SU-DHL-6 (cell line): ENCODE measurements around the gene TMEM120A.

Experiments used
- H2AFZ ChIP-seq: fragments of 200-600 bp; sonication (generic); 2 replicates; pipeline ENCODE4 v1.6.1; 2014; ENCODE audit warnings: low read depth, mild to moderate bottlenecking, moderate library complexity, mixed read lengths, antibody characterized with exemption, low read length; ENCODE audit not compliant: severe bottlenecking
- H3F3A ChIP-seq: fragments of 200-600 bp; shearing (Covaris generic); 2 replicates; pipeline ENCODE4 v1.6.0; 2016; ENCODE audit warnings: antibody characterized with exemption, mild to moderate bottlenecking; ENCODE audit not compliant: insufficient read depth
- H3K27ac ChIP-seq: fragments of 200-600 bp; sonication (generic); 2 replicates; pipeline ENCODE4 v1.5.1; 2016; ENCODE audit warnings: low read depth, mild to moderate bottlenecking, low read length, moderate library complexity, mixed read lengths
- H3K27me3 ChIP-seq: fragments of 200-600 bp; sonication (generic), shearing (Covaris generic); 2 replicates; pipeline ENCODE4 v1.6.0; 2014; ENCODE audit warnings: mild to moderate bottlenecking, low read length
- H3K36me3 ChIP-seq: fragments of 200-600 bp; sonication (generic); 2 replicates; pipeline ENCODE4 v1.6.1; 2014; ENCODE audit warnings: mild to moderate bottlenecking, low read length, mixed read lengths
- H3K4me2 ChIP-seq: fragments of 300-600, 200-600 bp; shearing (Covaris generic), sonication (generic); 2 replicates; pipeline ENCODE4 v1.6.0; 2014; ENCODE audit warnings: low read length, low read depth, mild to moderate bottlenecking; ENCODE audit not compliant: poor library complexity, severe bottlenecking
- H3K4me3 ChIP-seq: fragments of 200-600 bp; sonication (generic); 2 replicates; pipeline ENCODE4 v1.5.1; 2014; ENCODE audit warnings: antibody characterized with exemption, low read length, mild to moderate bottlenecking, mixed read lengths; ENCODE audit not compliant: insufficient read depth, poor library complexity, severe bottlenecking
- H3K79me2 ChIP-seq: fragments of 200-600 bp; sonication (generic); 2 replicates; pipeline ENCODE4 v1.6.1; 2014; ENCODE audit warnings: mild to moderate bottlenecking, low read length, moderate library complexity; ENCODE audit not compliant: insufficient read depth
- H3K9ac ChIP-seq: fragments of 200-600 bp; sonication (generic); 2 replicates; pipeline ENCODE4 v1.7.0; 2014; ENCODE audit warnings: mild to moderate bottlenecking, low read length
- H3K9me2 ChIP-seq: fragments of 200-600 bp; sonication (generic); replicated peaks from 2 replicates; pipeline ENCODE4 v1.6.1; 2014; ENCODE audit warnings: low read length; ENCODE audit not compliant: insufficient read depth
- H3K9me3 ChIP-seq: fragments of 200-600 bp; sonication (generic); 2 replicates; pipeline ENCODE4 v1.6.1; 2014; ENCODE audit warnings: low read length, mixed read lengths; ENCODE audit not compliant: insufficient read depth
- H4K20me1 ChIP-seq: fragments of 200-600 bp; sonication (generic); 2 replicates; pipeline ENCODE4 v1.6.1; 2014; ENCODE audit warnings: low read depth, mild to moderate bottlenecking, antibody characterized with exemption, low read length, moderate library complexity, mixed read lengths
- EZH2phosphoT487 ChIP-seq: fragments of 200-600 bp; sonication (generic), shearing (Covaris generic); conservative IDR thresholded peaks from 2 replicates; pipeline ENCODE4 v1.6.1; 2018; ENCODE audit warnings: mild to moderate bottlenecking, antibody characterized with exemption, low read length, moderate library complexity, mixed read lengths
- TF ChIP-seq, protein P1 (sequence below): fragments of 200-600 bp; sonication (generic); IDR thresholded peaks from one replicate; pipeline ENCODE4 v1.5.1; 2017; ENCODE audit warnings: antibody characterized with exemption, mild to moderate bottlenecking, low read length, moderate library complexity; ENCODE audit not compliant: insufficient read depth, poor library complexity, severe bottlenecking

Gene TMEM120A

DNA sequence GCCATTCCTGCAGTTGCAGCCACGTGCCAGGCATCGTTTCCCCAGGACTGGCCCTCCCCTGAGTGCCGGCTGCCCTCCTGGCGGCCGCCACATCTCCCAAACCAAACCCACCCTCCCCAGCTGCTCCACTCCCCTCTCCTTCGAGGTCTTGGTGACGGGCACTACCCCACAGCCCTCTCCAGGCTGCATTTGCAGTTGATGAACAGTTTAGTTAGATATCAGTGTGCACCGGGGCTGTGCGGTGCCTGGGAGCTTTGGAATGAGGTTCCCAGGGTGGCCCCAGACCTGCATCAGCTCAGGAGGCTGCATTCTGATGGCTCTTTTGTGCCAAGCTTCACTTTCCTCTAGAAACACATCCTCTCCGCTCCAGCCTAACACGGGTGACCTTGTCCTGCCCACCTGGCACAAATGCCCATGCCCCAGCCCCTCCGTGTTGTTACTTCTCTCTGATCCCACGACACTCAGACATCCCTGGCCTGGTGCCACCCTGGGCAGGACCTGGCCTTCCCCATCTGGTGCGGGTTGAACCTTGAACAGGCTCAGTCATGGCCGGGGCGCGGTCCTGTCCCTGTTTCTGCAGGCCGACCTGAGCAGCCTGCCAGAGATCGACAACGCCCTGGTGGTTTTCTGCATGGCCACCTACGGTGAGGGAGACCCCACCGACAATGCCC lies 14.5 kb downstream of the TMEM120A start:
- Histone ChIP-seq H3K4me2 (no peak overlapping the region), H2AFZ (no peak overlapping the region), H3K36me3 (no peaks in the 10 kb centered on the region), H3K9ac (no peak overlapping the region), H3K4me3 (no peak overlapping the region), H3K79me2 (no peaks in the 10 kb centered on the region), H3K9me3 (no peaks in the 10 kb centered on the region), H3K9me2 (no peaks in the 10 kb centered on the region), H4K20me1 (no peaks in the 10 kb centered on the region), H3K27ac (no peak overlapping the region), H3K27me3 (no peaks in the 10 kb centered on the region), H3F3A (no peaks in the 10 kb centered on the region)
- no peak for TF ChIP-seq EZH2phosphoT487
- TF ChIP-seq, protein P1, sequence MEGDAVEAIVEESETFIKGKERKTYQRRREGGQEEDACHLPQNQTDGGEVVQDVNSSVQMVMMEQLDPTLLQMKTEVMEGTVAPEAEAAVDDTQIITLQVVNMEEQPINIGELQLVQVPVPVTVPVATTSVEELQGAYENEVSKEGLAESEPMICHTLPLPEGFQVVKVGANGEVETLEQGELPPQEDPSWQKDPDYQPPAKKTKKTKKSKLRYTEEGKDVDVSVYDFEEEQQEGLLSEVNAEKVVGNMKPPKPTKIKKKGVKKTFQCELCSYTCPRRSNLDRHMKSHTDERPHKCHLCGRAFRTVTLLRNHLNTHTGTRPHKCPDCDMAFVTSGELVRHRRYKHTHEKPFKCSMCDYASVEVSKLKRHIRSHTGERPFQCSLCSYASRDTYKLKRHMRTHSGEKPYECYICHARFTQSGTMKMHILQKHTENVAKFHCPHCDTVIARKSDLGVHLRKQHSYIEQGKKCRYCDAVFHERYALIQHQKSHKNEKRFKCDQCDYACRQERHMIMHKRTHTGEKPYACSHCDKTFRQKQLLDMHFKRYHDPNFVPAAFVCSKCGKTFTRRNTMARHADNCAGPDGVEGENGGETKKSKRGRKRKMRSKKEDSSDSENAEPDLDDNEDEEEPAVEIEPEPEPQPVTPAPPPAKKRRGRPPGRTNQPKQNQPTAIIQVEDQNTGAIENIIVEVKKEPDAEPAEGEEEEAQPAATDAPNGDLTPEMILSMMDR, result no peak

DNA sequence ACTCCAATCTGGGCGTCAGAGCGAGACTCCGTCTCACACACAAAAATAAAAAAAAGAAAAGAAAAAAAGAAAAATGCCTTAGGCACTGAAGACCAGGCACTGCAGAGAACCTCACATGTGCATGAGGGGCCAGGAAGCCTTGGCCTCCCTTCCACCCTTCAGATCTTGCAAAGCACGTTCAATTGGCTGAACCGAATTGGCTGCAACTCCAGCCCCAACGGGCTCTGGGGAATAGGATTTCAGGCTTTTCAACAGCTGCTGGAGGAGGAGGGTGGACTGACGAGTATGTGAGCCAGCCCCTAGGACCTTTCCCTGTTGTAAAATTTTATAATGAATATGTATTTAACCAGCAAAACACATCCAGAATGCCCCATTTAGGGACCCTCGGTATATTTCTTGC lies 16.7 kb downstream of the TMEM120A start:
- Histone ChIP-seq H3F3A (no peaks in the 10 kb centered on the region), H3K4me3 (no peak overlapping the region), H3K79me2 (no peaks in the 10 kb centered on the region), H3K36me3 (no peaks in the 10 kb centered on the region), H3K27ac (no peak overlapping the region), H3K4me2 (no peak overlapping the region), H3K9ac (no peak overlapping the region), H3K9me2 (no peaks in the 10 kb centered on the region), H3K27me3 (no peaks in the 10 kb centered on the region), H2AFZ (no peak overlapping the region), H4K20me1 (no peaks in the 10 kb centered on the region), H3K9me3 (no peaks in the 10 kb centered on the region)
- TF ChIP-seq, protein P1, result no peak
- TF ChIP-seq EZH2phosphoT487, result no peak

DNA sequence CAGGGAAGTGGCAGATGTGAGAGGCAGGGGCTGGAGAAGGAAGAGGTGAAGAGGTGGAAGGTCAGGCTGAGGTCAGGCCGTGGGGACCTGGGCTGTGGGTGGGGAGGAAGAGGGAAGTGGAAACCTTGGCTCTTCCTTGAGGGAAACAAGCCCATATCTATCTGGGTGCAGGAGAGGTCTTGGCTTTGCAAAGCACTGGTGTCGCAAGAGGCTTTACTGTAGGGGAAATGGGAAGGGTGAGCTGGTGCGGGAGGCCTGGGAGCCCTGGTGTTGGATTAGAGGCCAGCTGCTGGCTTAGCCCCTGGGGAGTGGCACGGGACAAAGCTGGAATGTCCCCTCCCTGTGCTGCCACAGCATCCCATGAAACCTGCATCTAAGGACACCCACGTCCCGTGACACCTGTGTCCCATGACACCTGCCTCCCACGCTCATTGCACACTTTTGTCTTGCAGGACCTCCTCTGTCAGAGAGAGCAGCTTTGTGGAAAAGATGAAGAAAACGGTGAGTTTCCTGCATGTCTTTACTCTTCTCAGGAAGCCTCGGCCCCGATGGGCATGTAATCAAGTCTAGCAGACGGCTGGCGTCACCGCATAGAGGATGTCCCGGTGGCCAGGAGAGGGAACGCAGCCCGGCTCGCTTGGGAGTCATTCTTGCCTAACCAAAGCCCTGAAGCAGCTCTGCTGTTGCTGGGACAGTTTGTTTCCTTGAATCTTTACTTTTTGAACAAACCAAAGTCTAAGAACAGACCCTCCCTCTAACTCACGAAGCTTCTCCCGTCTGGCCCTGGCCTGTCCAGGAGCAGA lies 22.2 kb downstream of the TMEM120A start:
- no peaks in the 10 kb centered on the region for H4K20me1 ChIP-seq
- H3K9ac ChIP-seq, result no peak overlapping the region
- H2AFZ ChIP-seq, result no peak overlapping the region
- H3K27me3 ChIP-seq, result no peaks in the 10 kb centered on the region
- no peak overlapping the region for H3K27ac ChIP-seq
- TF ChIP-seq EZH2phosphoT487, result no peak
- TF ChIP-seq, protein P1, result no peak
- no peak overlapping the region for H3K4me2 ChIP-seq
- H3K4me3 ChIP-seq, result no peak overlapping the region
- no peaks in the 10 kb centered on the region for H3K9me2 ChIP-seq
- H3K36me3 ChIP-seq, result no peaks in the 10 kb centered on the region
- H3K9me3 ChIP-seq, result no peaks in the 10 kb centered on the region
- H3F3A ChIP-seq, result no peaks in the 10 kb centered on the region
- H3K79me2 ChIP-seq, result no peaks in the 10 kb centered on the region
